H9 (cell line): ENCODE data around the gene SEC23B. TPM values are rescaled to one million over a fixed set of nuclear protein-coding genes. Genes with fewer than 3 reads are reported as not detected.

Source experiments
- DNase-seq: peaks from one replicate; pipeline ENCODE4 v3.0.0-alpha.2; 2017
- H2AFZ ChIP-seq: one replicate; pipeline ENCODE4 v1.6.1; 2013; ENCODE audit warnings: mild to moderate bottlenecking, low read length, control low read depth, moderate library complexity
- H2AK5ac ChIP-seq: 2 replicates; pipeline ENCODE4 v1.6.1; 2013; ENCODE audit warnings: low read length, control low read depth, mixed read lengths; ENCODE audit not compliant: insufficient read length
- H2BK120ac ChIP-seq: one replicate; pipeline ENCODE4 v1.6.1; 2013; ENCODE audit warnings: low read depth, mild to moderate bottlenecking, low read length, control low read depth, inconsistent platforms; ENCODE audit not compliant: poor library complexity, severe bottlenecking
- H2BK12ac ChIP-seq: 2 replicates; pipeline ENCODE4 v1.6.1; 2013; ENCODE audit warnings: low read length, control low read depth, mixed read lengths, low read depth; ENCODE audit not compliant: insufficient read length
- H2BK15ac ChIP-seq: 2 replicates; pipeline ENCODE4 v1.6.1; 2013; ENCODE audit warnings: low read depth, low read length, control low read depth
- H2BK20ac ChIP-seq: one replicate; pipeline ENCODE4 v1.6.1; 2013; ENCODE audit warnings: low read depth, mild to moderate bottlenecking, low read length, control low read depth, inconsistent platforms; ENCODE audit not compliant: poor library complexity, severe bottlenecking
- H2BK5ac ChIP-seq: 2 replicates; pipeline ENCODE4 v1.6.1; 2013; ENCODE audit warnings: low read length, control low read depth, mixed read lengths; ENCODE audit not compliant: insufficient read length
- H3K14ac ChIP-seq: 2 replicates; pipeline ENCODE4 v1.6.1; 2013; ENCODE audit warnings: low read length, control low read depth; ENCODE audit not compliant: insufficient read depth
- H3K18ac ChIP-seq: 2 replicates; pipeline ENCODE4 v1.6.1; 2013; ENCODE audit warnings: low read depth, mild to moderate bottlenecking, mixed read lengths, low read length, control low read depth; ENCODE audit not compliant: insufficient read length
- H3K23ac ChIP-seq: 2 replicates; pipeline ENCODE4 v1.6.1; 2013; ENCODE audit warnings: low read length, control low read depth, mixed read lengths, low read depth; ENCODE audit not compliant: insufficient read length
- H3K23me2 ChIP-seq: 2 replicates; pipeline ENCODE4 v1.6.1; 2013; ENCODE audit warnings: low read depth, mild to moderate bottlenecking, mixed read lengths, low read length, control low read depth; ENCODE audit not compliant: insufficient read length, poor library complexity, severe bottlenecking
- H3K27ac ChIP-seq: 2 replicates; pipeline ENCODE4 v1.5.1; 2013; ENCODE audit warnings: low read length, control low read depth, mixed read lengths, low read depth; ENCODE audit not compliant: insufficient read length
- H3K27me3 ChIP-seq: 2 replicates; pipeline ENCODE4 v1.6.1; 2013; ENCODE audit warnings: low read length, control low read depth, inconsistent platforms; ENCODE audit not compliant: insufficient read depth
- H3K4ac ChIP-seq: 2 replicates; pipeline ENCODE4 v1.6.1; 2013; ENCODE audit warnings: low read depth, mild to moderate bottlenecking, control low read depth, inconsistent platforms, low read length, moderate library complexity
- H3K4me1 ChIP-seq: 2 replicates; pipeline ENCODE4 v1.6.1; 2013; ENCODE audit warnings: low read length, control low read depth, inconsistent platforms; ENCODE audit not compliant: insufficient read depth
- H3K4me2 ChIP-seq: 2 replicates; pipeline ENCODE4 v1.6.1; 2013; ENCODE audit warnings: low read length, control low read depth, mixed read lengths; ENCODE audit not compliant: insufficient read length, insufficient read depth
- H3K56ac ChIP-seq: 2 replicates; pipeline ENCODE4 v1.6.1; 2013; ENCODE audit warnings: low read depth, mild to moderate bottlenecking, mixed read lengths, low read length, control low read depth; ENCODE audit not compliant: insufficient read length
- H3K79me1 ChIP-seq: 2 replicates; pipeline ENCODE4 v1.6.1; 2013; ENCODE audit warnings: low read depth, mild to moderate bottlenecking, moderate library complexity, low read length, control low read depth, inconsistent platforms; ENCODE audit not compliant: insufficient read depth, poor library complexity, severe bottlenecking
- H3K79me2 ChIP-seq: 2 replicates; pipeline ENCODE4 v1.6.1; 2013; ENCODE audit warnings: low read length, control low read depth, inconsistent platforms; ENCODE audit not compliant: insufficient read depth
- H3K9ac ChIP-seq: 2 replicates; pipeline ENCODE4 v1.6.1; 2013; ENCODE audit warnings: low read length, control low read depth, mixed read lengths; ENCODE audit not compliant: insufficient read length; ENCODE audit errors: extremely low read depth
- H3K9me3 ChIP-seq: one replicate; pipeline ENCODE4 v1.6.1; 2013; ENCODE audit warnings: low read depth, low read length, inconsistent platforms; ENCODE audit not compliant: control insufficient read depth
- H3T11ph ChIP-seq: one replicate; pipeline ENCODE4 v1.6.1; 2013; ENCODE audit warnings: mild to moderate bottlenecking, low read length, control low read depth, inconsistent platforms
- H4K20me1 ChIP-seq: one replicate; pipeline ENCODE4 v1.6.1; 2013; ENCODE audit not compliant: control insufficient read depth, insufficient read length, insufficient read depth
- H4K5ac ChIP-seq: 2 replicates; pipeline ENCODE4 v1.6.1; 2013; ENCODE audit warnings: low read depth, mild to moderate bottlenecking, mixed read lengths, low read length, control low read depth; ENCODE audit not compliant: insufficient read length
- H4K8ac ChIP-seq: replicated peaks from 2 replicates; pipeline ENCODE4 v1.6.1; 2013; ENCODE audit warnings: low read length, control low read depth, mixed read lengths, low read depth; ENCODE audit not compliant: insufficient read length
- H4K91ac ChIP-seq: 2 replicates; pipeline ENCODE4 v1.6.1; 2013; ENCODE audit warnings: low read depth, mild to moderate bottlenecking, moderate library complexity, mixed read lengths, low read length, control low read depth; ENCODE audit not compliant: insufficient read length
- H3K27ac Mint-ChIP-seq, 3 experiments: 2 replicates in 2 of 3; 3 replicates in 1 of 3; pipeline ENCODE4 v1.8.0; 2020 to 2021; ENCODE audit warnings: mixed read lengths in 3 of 3, mild to moderate bottlenecking in 1 of 3, moderate library complexity in 1 of 3
- H3K27me3 Mint-ChIP-seq: 2 replicates; pipeline ENCODE4 v1.8.0; 2021; ENCODE audit warnings: low read depth, mild to moderate bottlenecking, moderate library complexity, mixed read lengths
- H3K36me3 Mint-ChIP-seq, 3 experiments: 2 replicates in 2 of 3; 3 replicates in 1 of 3; pipeline ENCODE4 v1.8.0; 2020 to 2021; ENCODE audit warnings: low read depth in 3 of 3, mixed read lengths in 3 of 3; ENCODE audit not compliant: insufficient read depth in 1 of 3
- H3K4me1 Mint-ChIP-seq, 2 experiments: 2 replicates each; pipeline ENCODE4 v1.8.0; 2020; ENCODE audit warnings: mixed read lengths in 2 of 2
- H3K4me3 Mint-ChIP-seq, 2 experiments: 2 replicates in 1 of 2; 3 replicates in 1 of 2; pipeline ENCODE4 v1.8.0; 2020 to 2021; ENCODE audit warnings: mild to moderate bottlenecking in 2 of 2, mixed read lengths in 2 of 2, moderate library complexity in 1 of 2
- H3K9me3 Mint-ChIP-seq, 2 experiments: 2 replicates in 1 of 2; 3 replicates in 1 of 2; pipeline ENCODE4 v1.8.0; 2020; ENCODE audit warnings: mild to moderate bottlenecking in 2 of 2, mixed read lengths in 2 of 2, moderate library complexity in 1 of 2
- WGBS: extraction: QIAGEN DNeasy Blood & Tissue Kit; methylation state at CpG from one replicate; pipeline ENCODE4 v1.1.7; 2013; ENCODE audit warnings: missing lambda C conversion rate, low lambda C conversion rate, mixed read lengths; ENCODE audit not compliant: insufficient read length; ENCODE audit errors: extremely low coverage; 5-methylcytosine and 5-hydroxymethylcytosine counted together
- total RNA-seq: library from RNA; stranded (reverse); gene quantifications from 2 replicates; pipeline ENCODE4 v1.2.1, GENCODE V29; 2021
- TF ChIP-seq, protein P1 (sequence below): fragments of 200-600 bp; sonication (generic); conservative IDR thresholded peaks from 3 replicates; pipeline ENCODE4 v1.8.0; 2021; ENCODE audit warnings: antibody characterized with exemption, mild to moderate bottlenecking

SEC23B gene
- total RNA-seq, 1 experiment from 2014 or later: 65.9 TPM

DNA sequence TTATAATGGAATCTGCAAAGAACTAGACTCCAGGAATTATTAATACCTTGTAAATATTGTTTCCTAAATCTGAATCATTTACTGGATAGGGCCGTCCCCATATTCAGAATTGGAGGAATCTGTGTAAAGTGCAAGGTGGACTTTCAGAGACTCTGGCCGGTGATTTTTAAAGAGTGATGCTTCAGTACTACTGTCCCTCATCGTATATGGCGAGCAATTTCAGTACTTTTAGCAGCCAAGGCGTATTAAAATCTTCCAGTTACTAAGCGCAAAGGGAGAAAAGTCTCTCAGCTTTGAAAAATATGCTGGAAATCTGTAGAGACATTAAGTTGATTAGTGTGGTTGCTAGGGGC is 60.0 kb downstream of the SEC23B start:
- no peak overlapping the region for H2AK5ac ChIP-seq
- no peak overlapping the region for H2BK15ac ChIP-seq
- H3K4me1 ChIP-seq: no peaks in the 10 kb centered on the region
- H2AFZ ChIP-seq: peak overlapping the region; percentile 79
- no peak overlapping the region for H3K4ac ChIP-seq
- no peak for DNase-seq
- no peaks in the 10 kb centered on the region for H3K27me3 Mint-ChIP-seq
- H3K27me3 ChIP-seq: no peaks in the 10 kb centered on the region
- H3K36me3 Mint-ChIP-seq: peaks cover 14 to 21% (median 20%) of the 10 kb centered on the region in 3 experiments; a peak in 6 of 7 replicates
- H3T11ph ChIP-seq: no peak overlapping the region
- no peak overlapping the region for H2BK120ac ChIP-seq
- H4K20me1 ChIP-seq: no peaks in the 10 kb centered on the region
- no peak overlapping the region for H4K8ac ChIP-seq
- no peaks in the 10 kb centered on the region for H3K9me3 ChIP-seq
- no peak overlapping the region for H4K91ac ChIP-seq
- peaks cover 5% of the 10 kb centered on the region; the same call in 1 of the 2 replicates for H3K79me2 ChIP-seq
- H3K9me3 Mint-ChIP-seq: no peaks in the 10 kb centered on the region
- no peak overlapping the region for H3K14ac ChIP-seq
- peaks cover 7% of the 10 kb centered on the region for H3K23me2 ChIP-seq
- H3K4me3 Mint-ChIP-seq: peak overlapping the region; percentile 89 to 99
- H2BK12ac ChIP-seq: no peak overlapping the region
- no peak overlapping the region for H3K27ac ChIP-seq
- H3K4me2 ChIP-seq: peak overlapping the region; percentile 78
- H4K5ac ChIP-seq: no peak overlapping the region
- H2BK5ac ChIP-seq: no peak overlapping the region
- H3K4me1 Mint-ChIP-seq: peaks cover 5 to 6% of the 10 kb centered on the region in 2 experiments; a peak in 1 of 4 replicates
- no peak overlapping the region for H3K18ac ChIP-seq
- peak overlapping the region; percentile 90 for H3K9ac ChIP-seq
- H3K56ac ChIP-seq: no peak overlapping the region
- WGBS: no CpG with 5 or more reads among the region's 6 CpGs
- H3K79me1 ChIP-seq: no peaks in the 10 kb centered on the region
- H3K27ac Mint-ChIP-seq: peak overlapping the region; percentile 82 to 99 (median 90); a peak in 6 of 7 replicates
- H3K23ac ChIP-seq: no peak overlapping the region
- H2BK20ac ChIP-seq: no peak overlapping the region
- TF ChIP-seq, protein P1, sequence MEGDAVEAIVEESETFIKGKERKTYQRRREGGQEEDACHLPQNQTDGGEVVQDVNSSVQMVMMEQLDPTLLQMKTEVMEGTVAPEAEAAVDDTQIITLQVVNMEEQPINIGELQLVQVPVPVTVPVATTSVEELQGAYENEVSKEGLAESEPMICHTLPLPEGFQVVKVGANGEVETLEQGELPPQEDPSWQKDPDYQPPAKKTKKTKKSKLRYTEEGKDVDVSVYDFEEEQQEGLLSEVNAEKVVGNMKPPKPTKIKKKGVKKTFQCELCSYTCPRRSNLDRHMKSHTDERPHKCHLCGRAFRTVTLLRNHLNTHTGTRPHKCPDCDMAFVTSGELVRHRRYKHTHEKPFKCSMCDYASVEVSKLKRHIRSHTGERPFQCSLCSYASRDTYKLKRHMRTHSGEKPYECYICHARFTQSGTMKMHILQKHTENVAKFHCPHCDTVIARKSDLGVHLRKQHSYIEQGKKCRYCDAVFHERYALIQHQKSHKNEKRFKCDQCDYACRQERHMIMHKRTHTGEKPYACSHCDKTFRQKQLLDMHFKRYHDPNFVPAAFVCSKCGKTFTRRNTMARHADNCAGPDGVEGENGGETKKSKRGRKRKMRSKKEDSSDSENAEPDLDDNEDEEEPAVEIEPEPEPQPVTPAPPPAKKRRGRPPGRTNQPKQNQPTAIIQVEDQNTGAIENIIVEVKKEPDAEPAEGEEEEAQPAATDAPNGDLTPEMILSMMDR: no peak
